DOHH2 (cell line): ENCODE measurements around the gene PIP4K2A.

Experiments used
- H3F3A ChIP-seq: fragments of 200-600 bp; sonication (generic), shearing (Covaris generic); 2 replicates; pipeline ENCODE4 v1.6.0; 2016; ENCODE audit warnings: antibody characterized with exemption, mild to moderate bottlenecking; ENCODE audit not compliant: control insufficient read depth, insufficient read depth
- H3K27ac ChIP-seq: fragments of 200-600 bp; sonication (generic); 2 replicates; pipeline ENCODE4 v1.5.1; 2014; ENCODE audit warnings: low read depth, mild to moderate bottlenecking, low read length, moderate library complexity
- H3K27me3 ChIP-seq: fragments of 200-600 bp; sonication (generic); 2 replicates; pipeline ENCODE4 v1.6.1; 2014; ENCODE audit warnings: mild to moderate bottlenecking, low read length, mixed read lengths; ENCODE audit not compliant: control insufficient read depth
- H3K36me3 ChIP-seq: fragments of 200-600 bp; sonication (generic); 2 replicates; pipeline ENCODE4 v1.6.1; 2014; ENCODE audit warnings: mild to moderate bottlenecking, low read length, moderate library complexity, mixed read lengths; ENCODE audit not compliant: control insufficient read depth
- H3K4me1 ChIP-seq: fragments of 200-600 bp; sonication (generic); 2 replicates; pipeline ENCODE4 v1.6.1; 2014; ENCODE audit warnings: mild to moderate bottlenecking, low read length, mixed read lengths; ENCODE audit not compliant: control insufficient read depth
- H3K4me2 ChIP-seq: fragments of 200-600 bp; sonication (generic); 2 replicates; pipeline ENCODE4 v1.6.0; 2014; ENCODE audit warnings: mild to moderate bottlenecking, low read length, moderate library complexity
- H3K4me3 ChIP-seq: fragments of 200-600 bp; sonication (generic); 2 replicates; pipeline ENCODE4 v1.5.1; 2014; ENCODE audit warnings: mild to moderate bottlenecking, low read length, mixed read lengths
- H3K79me2 ChIP-seq: fragments of 200-600 bp; sonication (generic); 2 replicates; pipeline ENCODE4 v1.6.1; 2014; ENCODE audit warnings: mild to moderate bottlenecking, low read length, mixed read lengths; ENCODE audit not compliant: control insufficient read depth
- H3K9me2 ChIP-seq: fragments of 200-600 bp; sonication (generic); replicated peaks from 2 replicates; pipeline ENCODE4 v1.6.1; 2014; ENCODE audit warnings: mild to moderate bottlenecking, low read length, mixed read lengths; ENCODE audit not compliant: control insufficient read depth
- H3K9me3 ChIP-seq: fragments of 200-600 bp; sonication (generic); 2 replicates; pipeline ENCODE4 v1.6.1; 2014; ENCODE audit warnings: antibody characterized with exemption, low read length, mixed read lengths; ENCODE audit not compliant: control insufficient read depth, insufficient read depth
- H4K20me1 ChIP-seq: fragments of 200-600 bp; sonication (generic); 2 replicates; pipeline ENCODE4 v1.6.0; 2014; ENCODE audit warnings: low read depth, mild to moderate bottlenecking, antibody characterized with exemption, low read length, moderate library complexity; ENCODE audit not compliant: control insufficient read depth, insufficient read depth
- CTCF ChIP-seq: fragments of 200-600 bp; sonication (generic); IDR thresholded peaks from one replicate; pipeline ENCODE4 v1.5.1; 2014; ENCODE audit warnings: antibody characterized with exemption, mild to moderate bottlenecking, low read depth, low read length; ENCODE audit not compliant: poor library complexity, severe bottlenecking
- EZH2phosphoT487 ChIP-seq: fragments of 200-600 bp; sonication (generic); IDR thresholded peaks from 2 replicates; pipeline ENCODE4 v1.6.1; 2017; ENCODE audit warnings: borderline replicate concordance, mild to moderate bottlenecking, antibody characterized with exemption, low read length, moderate library complexity, mixed read lengths

The PIP4K2A gene

GRCh38 chr10:22633528-22633927 is 80.8 kb downstream of the PIP4K2A start:
- H3K9me2 ChIP-seq = no peaks in the 10 kb centered on the region
- H3K36me3 ChIP-seq = no peaks in the 10 kb centered on the region
- H3K27ac ChIP-seq = no peak overlapping the region
- 0 out of 2 replicates have a peak, but pooled peaks cover 2% of the 10 kb centered on the region for H3F3A ChIP-seq
- peaks cover 66% of the 10 kb centered on the region for H3K4me1 ChIP-seq
- H3K4me3 ChIP-seq = no peak overlapping the region
- H3K4me2 ChIP-seq = no peak overlapping the region
- TF ChIP-seq CTCF = no peak
- TF ChIP-seq EZH2phosphoT487 = no peak
- H3K27me3 ChIP-seq = no peaks in the 10 kb centered on the region
- no peaks in the 10 kb centered on the region for H3K9me3 ChIP-seq
- peaks cover 98% of the 10 kb centered on the region for H3K79me2 ChIP-seq
- peaks cover 4% of the 10 kb centered on the region; the same call in 1 of the 2 replicates for H4K20me1 ChIP-seq

GRCh38 chr10:22633106-22633505 is 81.3 kb downstream of the PIP4K2A start:
- no peak overlapping the region for H3K27ac ChIP-seq
- no peaks in the 10 kb centered on the region for H3K9me2 ChIP-seq
- no peaks in the 10 kb centered on the region for H3K36me3 ChIP-seq
- TF ChIP-seq EZH2phosphoT487 (no peak), CTCF (no peak)
- H3F3A ChIP-seq = 0 out of 2 replicates have a peak, but pooled peaks cover 2% of the 10 kb centered on the region
- H4K20me1 ChIP-seq = peaks cover 4% of the 10 kb centered on the region; the same call in 1 of the 2 replicates
- no peak overlapping the region for H3K4me3 ChIP-seq
- no peaks in the 10 kb centered on the region for H3K27me3 ChIP-seq
- H3K9me3 ChIP-seq = no peaks in the 10 kb centered on the region
- no peak overlapping the region for H3K4me2 ChIP-seq
- peaks cover 98% of the 10 kb centered on the region for H3K79me2 ChIP-seq
- H3K4me1 ChIP-seq = peaks cover 70% of the 10 kb centered on the region

- Histone ChIP-seq H3K4me1 (peaks cover 68% of the 10 kb centered on the region), H3K27me3 (no peaks in the 10 kb centered on the region), H3K9me2 (no peaks in the 10 kb centered on the region), H3K4me3 (peak overlapping the region; percentile 64; the same call in 1 of the 2 replicates), H3K27ac (no peak overlapping the region), H3K79me2 (peaks cover 96% of the 10 kb centered on the region), H3K9me3 (no peaks in the 10 kb centered on the region), H3K36me3 (no peaks in the 10 kb centered on the region), H3K4me2 (peak overlapping the region; percentile 86; the same call in 1 of the 2 replicates), H3F3A (0 out of 2 replicates have a peak, but pooled peaks cover 2% of the 10 kb centered on the region), H4K20me1 (0 out of 2 replicates have a peak, but pooled peaks cover 4% of the 10 kb centered on the region)
- TF ChIP-seq EZH2phosphoT487 (no peak), CTCF (no peak)
Measured at GRCh38 chr10:22631646-22632278, 82.6 kb downstream of the PIP4K2A start.
